ENCODE results near the gene CCDC69.
"Not testable (repeated sequence)": the region's sequence is repeated elsewhere in the genome, so short reads cannot be mapped to it uniquely, and the experiment has no call there.

CCDC69 gene

GRCh38 chr5:151223447-151224264, at the start of gene CCDC69:
CCDC69 (minus strand) TSS chr5:151224092; CDS start chr5:151223970, 122 bp downstream.
- DNase-seq (ENCODE audit: low read depth, low spot score) = no peak

- no peak for DNase-seq (ENCODE audit: low read depth, low spot score)
These were observed 47.4 kb upstream of the CCDC69 start for GRCh38 chr5:151271336-151271735.

- DNase-seq (ENCODE audit: low read depth, low spot score) = no peak
These were observed 46.7 kb upstream of the CCDC69 start for GRCh38 chr5:151270599-151270998.

- no peak for DNase-seq (ENCODE audit: low read depth, low spot score)
These were observed 43.8 kb upstream of the CCDC69 start for GRCh38 chr5:151267491-151268260.

- DNase-seq (ENCODE audit: low read depth, low spot score) = no peak
These were observed 40.2 kb upstream of the CCDC69 start for GRCh38 chr5:151264113-151264512.

- no peak for DNase-seq (ENCODE audit: low read depth, low spot score)
These were observed 38.6 kb upstream of the CCDC69 start for GRCh38 chr5:151262532-151262931.

- no peak for DNase-seq (ENCODE audit: low read depth, low spot score)
These were observed 36.0 kb upstream of the CCDC69 start for GRCh38 chr5:151259931-151260330.

- DNase-seq (ENCODE audit: low read depth, low spot score) = no peak
These were observed 34.9 kb upstream of the CCDC69 start for GRCh38 chr5:151258816-151259215.

GRCh38 chr5:151258201-151258611, 34.3 kb upstream of the CCDC69 start:
- DNase-seq (ENCODE audit: low read depth, low spot score) = no peak

GRCh38 chr5:151257731-151258181, 33.9 kb upstream of the CCDC69 start:
- DNase-seq (ENCODE audit: low read depth, low spot score) = no peak

GRCh38 chr5:151255621-151256286, 31.9 kb upstream of the CCDC69 start:
- no peak for DNase-seq (ENCODE audit: low read depth, low spot score)

- DNase-seq (ENCODE audit: low read depth, low spot score) = not testable (repeated sequence)
These were observed 31.1 kb upstream of the CCDC69 start for GRCh38 chr5:151254990-151255389.

- DNase-seq (ENCODE audit: low read depth, low spot score) = no peak
These were observed 30.7 kb upstream of the CCDC69 start for GRCh38 chr5:151254556-151254955.

GRCh38 chr5:151253605-151253950, 29.7 kb upstream of the CCDC69 start:
- DNase-seq (ENCODE audit: low read depth, low spot score) = no peak

GRCh38 chr5:151252762-151253604, 29.1 kb upstream of the CCDC69 start, which contains the start of gene GM2A:
GM2A (plus strand) TSS chr5:151253185; CDS start chr5:151253217, 32 bp downstream.
- DNase-seq (ENCODE audit: low read depth, low spot score) = peak; percentile 98

GRCh38 chr5:151251621-151252020, 27.7 kb upstream of the CCDC69 start:
- DNase-seq (ENCODE audit: low read depth, low spot score) = no peak

- DNase-seq (ENCODE audit: low read depth, low spot score) = no peak
These were observed 27.2 kb upstream of the CCDC69 start for GRCh38 chr5:151251001-151251551.

- no peak for DNase-seq (ENCODE audit: low read depth, low spot score)
These were observed 26.6 kb upstream of the CCDC69 start for GRCh38 chr5:151250346-151251000.

GRCh38 chr5:151249281-151249680, 25.4 kb upstream of the CCDC69 start:
- DNase-seq (ENCODE audit: low read depth, low spot score) = no peak

- no peak for DNase-seq (ENCODE audit: low read depth, low spot score)
These were observed 24.8 kb upstream of the CCDC69 start for GRCh38 chr5:151248651-151249050.
